Measurements from ENCODE around the gene ZNF740.
"Not testable (repeated sequence)": the region's sequence is repeated elsewhere in the genome, so short reads cannot be mapped to it uniquely, and the experiment has no call there.

Gene ZNF740

GRCh38 chr12:53193985-53194716 is 13.6 kb downstream of the ZNF740 start:
- no peak for DNase-seq (ENCODE audit: low read depth in 2 of 2, low spot score in 1 of 2)

DNA sequence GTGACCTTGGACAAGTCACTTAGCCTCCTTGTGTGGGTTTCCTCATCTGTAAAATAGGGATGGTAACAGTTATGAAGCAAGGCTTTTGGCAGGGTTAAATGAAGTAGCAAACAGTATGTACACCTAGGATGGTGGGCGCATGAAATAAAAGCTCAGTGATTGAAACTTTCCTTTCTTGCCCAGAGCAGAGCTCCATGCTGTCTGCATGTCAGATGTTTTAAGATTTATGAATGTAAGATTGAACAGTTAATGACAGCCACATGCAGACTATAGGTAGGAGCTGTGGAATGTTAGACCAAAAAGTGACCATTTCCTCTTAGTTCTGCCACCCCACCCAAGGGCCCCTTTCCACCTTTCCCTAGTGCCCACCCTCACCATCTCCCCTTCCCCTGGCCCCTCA is 14.5 kb downstream of the ZNF740 start:
- no peak for DNase-seq (ENCODE audit: low read depth in 2 of 2, low spot score in 1 of 2)

GRCh38 chr12:53195516-53196420 is 15.2 kb downstream of the ZNF740 start:
- DNase-seq (ENCODE audit: low read depth in 2 of 2, low spot score in 1 of 2) = no peak

DNA sequence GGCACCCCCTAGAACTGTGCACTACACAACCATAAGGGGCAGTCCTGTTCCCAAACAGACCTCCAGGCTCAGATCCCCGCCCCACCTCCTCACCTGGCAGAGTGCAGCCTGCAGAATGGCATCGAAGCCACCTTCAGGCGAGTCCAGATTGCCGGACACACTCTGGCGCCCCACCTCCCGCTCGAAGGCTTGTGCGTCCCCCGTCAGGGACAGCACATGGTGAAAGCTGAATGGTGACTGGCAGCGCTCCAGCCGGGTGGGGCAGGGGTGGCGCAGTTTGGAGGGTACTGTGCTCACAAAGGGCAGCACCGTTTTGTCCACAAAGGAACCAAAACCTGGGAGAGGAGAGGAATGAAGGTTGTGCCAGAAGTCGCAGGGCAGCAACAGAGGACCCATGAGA is 16.0 kb downstream of the ZNF740 start:
- no peak for DNase-seq (ENCODE audit: low read depth in 2 of 2, low spot score in 1 of 2)

GRCh38 chr12:53197011-53197640 is 16.6 kb downstream of the ZNF740 start:
- DNase-seq (ENCODE audit: low read depth in 2 of 2, low spot score in 1 of 2) = no peak

GRCh38 chr12:53198486-53199110 is 18.1 kb downstream of the ZNF740 start:
- DNase-seq (ENCODE audit: low read depth in 2 of 2, low spot score in 1 of 2) = no peak

GRCh38 chr12:53199700-53200099 is 19.2 kb downstream of the ZNF740 start:
- no peak for DNase-seq (ENCODE audit: low read depth in 2 of 2, low spot score in 1 of 2)

DNA sequence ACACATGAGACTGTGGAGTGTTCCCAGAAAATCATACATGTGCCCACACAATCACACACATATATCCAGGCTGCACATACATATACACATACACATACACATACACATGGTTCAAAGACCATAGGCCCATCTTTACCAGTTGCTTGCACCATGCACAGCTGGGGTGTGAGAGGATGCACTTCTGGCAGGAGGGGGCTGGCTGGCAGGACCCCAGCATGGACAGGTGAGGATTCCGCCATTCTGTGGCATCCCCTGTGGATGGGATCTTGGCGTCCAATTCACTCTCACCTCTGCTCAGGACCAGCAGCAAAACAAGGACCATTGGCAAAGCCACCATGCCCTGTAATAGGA is 19.6 kb downstream of the ZNF740 start:
- DNase-seq (ENCODE audit: low read depth in 2 of 2, low spot score in 1 of 2) = no peak

- DNase-seq (ENCODE audit: low read depth in 2 of 2, low spot score in 1 of 2) = no peak
Observed at GRCh38 chr12:53200458-53201176, 20.1 kb downstream of the ZNF740 start.

- DNase-seq (ENCODE audit: low read depth in 2 of 2, low spot score in 1 of 2) = no peak
Observed at GRCh38 chr12:53201177-53201541, 20.6 kb downstream of the ZNF740 start.

DNA sequence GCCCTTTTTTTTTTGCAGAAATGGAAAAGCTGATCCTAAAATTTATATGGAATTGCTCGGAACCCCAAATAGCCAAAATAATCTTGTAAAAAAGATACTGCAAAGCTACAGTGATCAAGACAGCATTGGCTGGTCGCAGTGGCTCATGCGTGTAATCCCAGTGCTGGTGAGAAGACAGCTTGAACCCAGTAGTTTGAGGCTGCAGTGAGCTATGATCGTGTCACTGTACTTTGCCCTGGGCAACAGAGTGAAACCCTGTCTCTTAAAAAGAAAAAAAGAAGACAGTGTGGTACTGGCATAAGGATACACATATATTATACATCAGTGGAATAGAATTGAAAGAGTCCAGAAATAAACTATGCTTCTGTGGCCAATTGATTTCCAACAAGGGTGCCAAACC is 21.1 kb downstream of the ZNF740 start:
- no peak for DNase-seq (ENCODE audit: low read depth in 2 of 2, low spot score in 1 of 2)

DNA sequence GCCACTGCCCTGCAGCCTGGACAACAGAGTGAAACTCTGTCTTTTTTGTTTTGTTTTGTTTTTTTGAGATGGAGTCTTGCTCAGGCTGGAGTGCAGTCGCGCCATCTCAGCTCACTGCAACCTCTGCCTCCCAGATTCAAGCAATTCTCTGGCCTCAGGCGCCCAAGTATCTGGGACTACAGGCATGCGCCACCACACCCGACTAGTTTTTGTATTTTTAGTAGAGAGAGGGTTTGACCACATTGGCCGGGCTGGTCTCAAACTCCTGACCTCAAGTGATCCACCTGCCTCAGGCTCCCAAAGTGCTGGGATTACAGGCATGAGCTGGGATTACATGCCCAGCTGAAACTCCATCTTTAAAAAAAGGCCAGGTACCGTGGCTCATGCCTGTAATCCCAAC is 21.8 kb downstream of the ZNF740 start:
- DNase-seq (ENCODE audit: low read depth in 2 of 2, low spot score in 1 of 2) = not testable (repeated sequence)

DNA sequence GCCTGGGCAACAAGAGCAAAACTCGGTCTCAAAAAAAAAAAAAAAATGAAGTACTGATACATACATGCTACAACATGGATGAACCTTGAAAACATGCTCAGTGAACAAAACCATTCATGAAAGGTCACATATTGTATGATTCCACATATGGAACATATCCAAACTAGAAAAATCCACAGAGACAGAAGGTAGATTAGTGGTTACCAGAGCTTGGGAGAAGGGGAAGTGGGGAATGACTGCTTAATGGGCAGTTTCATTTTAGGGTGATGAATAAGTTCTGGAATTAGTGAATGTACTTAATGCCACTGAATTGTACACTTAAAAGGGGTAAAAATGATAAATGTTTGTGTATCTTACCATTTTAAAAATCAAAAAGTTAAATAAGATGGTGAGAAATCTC is 23.8 kb downstream of the ZNF740 start:
- no peak for DNase-seq (ENCODE audit: low read depth in 2 of 2, low spot score in 1 of 2)

GRCh38 chr12:53205747-53206419 is 25.4 kb downstream of the ZNF740 start:
- peak in 1 of 2 donors; percentile 48 for DNase-seq (ENCODE audit: low read depth in 2 of 2, low spot score in 1 of 2)

GRCh38 chr12:53207042-53207441 is 26.5 kb downstream of the ZNF740 start, which contains the start of gene ITGB7:
Gene ITGB7 (minus strand): TSS chr12:53207251. CDS start chr12:53200443, 6,808 bp downstream.
- peak in 1 of 2 donors; percentile 32 for DNase-seq (ENCODE audit: low read depth in 2 of 2, low spot score in 1 of 2)

GRCh38 chr12:53208435-53208834 is 27.9 kb downstream of the ZNF740 start:
- DNase-seq (ENCODE audit: low read depth in 2 of 2, low spot score in 1 of 2) = no peak

GRCh38 chr12:53208877-53209463 is 28.4 kb downstream of the ZNF740 start:
- no peak for DNase-seq (ENCODE audit: low read depth in 2 of 2, low spot score in 1 of 2)

GRCh38 chr12:53210843-53211242 is 30.3 kb downstream of the ZNF740 start:
- DNase-seq (ENCODE audit: low read depth in 2 of 2, low spot score in 1 of 2) = no peak

- no peak for DNase-seq (ENCODE audit: low read depth in 2 of 2, low spot score in 1 of 2)
Observed at GRCh38 chr12:53211476-53212381, 31.2 kb downstream of the ZNF740 start.
